Hindlimb muscle (tissue), 1 donor: ENCODE results near the gene UQCC2. TPM values are rescaled to one million over a fixed set of nuclear protein-coding genes. Genes with fewer than 3 reads are reported as not detected.

Experiments used
- DNase-seq: peaks from one replicate; pipeline ENCODE4 v3.0.0-alpha.2; 2013
- polyA plus RNA-seq: library from polyadenylated mRNA; unstranded; fragments of 120-200 nt; gene quantifications from one replicate; pipeline ENCODE4 v1.2.1, GENCODE V29; 2013; ENCODE audit not compliant: insufficient read length

The UQCC2 gene
- polyA plus RNA-seq, 1 donor = 68.2 TPM

GRCh38 chr6:33671744-33672072 lies 39.8 kb downstream of the UQCC2 start:
- DNase-seq = no peak

GRCh38 chr6:33670971-33671743 lies 40.3 kb downstream of the UQCC2 start:
- DNase-seq = no peak

- DNase-seq = no peak
Observed at GRCh38 chr6:33670086-33670660, 41.3 kb downstream of the UQCC2 start.

- DNase-seq = no peak
Observed at GRCh38 chr6:33668914-33669313, 42.6 kb downstream of the UQCC2 start.

GRCh38 chr6:33668328-33668727 lies 43.2 kb downstream of the UQCC2 start:
- no peak for DNase-seq

- DNase-seq = no peak
Observed at GRCh38 chr6:33667776-33668175, 43.7 kb downstream of the UQCC2 start.

GRCh38 chr6:33667072-33667471 lies 44.4 kb downstream of the UQCC2 start:
- no peak for DNase-seq

- no peak for DNase-seq
Observed at GRCh38 chr6:33665957-33666356, 45.5 kb downstream of the UQCC2 start.

GRCh38 chr6:33664506-33665057 lies 46.9 kb downstream of the UQCC2 start:
- DNase-seq = no peak

GRCh38 chr6:33663727-33664449 lies 47.6 kb downstream of the UQCC2 start:
- no peak for DNase-seq

- no peak for DNase-seq
Observed at GRCh38 chr6:33663028-33663427, 48.5 kb downstream of the UQCC2 start.

- DNase-seq = no peak
Observed at GRCh38 chr6:33662318-33662717, 49.2 kb downstream of the UQCC2 start.

GRCh38 chr6:33661106-33661838 lies 50.2 kb downstream of the UQCC2 start:
- no peak for DNase-seq

- DNase-seq = no peak
Observed at GRCh38 chr6:33659986-33660385, 51.5 kb downstream of the UQCC2 start.

GRCh38 chr6:33658982-33659689 lies 52.4 kb downstream of the UQCC2 start:
- DNase-seq = no peak

GRCh38 chr6:33656844-33657243 lies 54.7 kb downstream of the UQCC2 start:
- DNase-seq = no peak

GRCh38 chr6:33654831-33655554 lies 56.5 kb downstream of the UQCC2 start:
- no peak for DNase-seq

- DNase-seq = no peak
Observed at GRCh38 chr6:33652002-33652401, 59.5 kb downstream of the UQCC2 start.

- DNase-seq = no peak
Observed at GRCh38 chr6:33651403-33651802, 60.1 kb downstream of the UQCC2 start.
